Spleen (tissue), 11 donors: Measurements from ENCODE around the gene CRYL1. TPM values are rescaled to one million over a fixed set of nuclear protein-coding genes. Genes with fewer than 3 reads are reported as not detected.

Experiments used
- DNase-seq: peaks from one replicate; pipeline ENCODE4 v3.0.0-alpha.2; 2020
- H3K27ac ChIP-seq, 8 donors: fragments of 200-600 bp; sonication (generic) in 7 of 8; 1 replicate in 4 of 8; 2 replicates in 4 of 8; pipeline versions ENCODE4 v1.5.0 to v1.8.0; 2016 to 2021; ENCODE audit warnings: inconsistent platforms in 4 of 8, mild to moderate bottlenecking in 4 of 8, moderate library complexity in 1 of 8
- H3K27me3 ChIP-seq, 7 donors: fragments of 200-600 bp; sonication (generic) in 6 of 7; replicated peaks in 1 of 7; 1 replicate in 4 of 7; 2 replicates in 3 of 7; pipeline versions ENCODE4 v1.5.0 to v1.8.0; 2016 to 2021; ENCODE audit warnings: inconsistent platforms in 3 of 7, mild to moderate bottlenecking in 1 of 7
- H3K36me3 ChIP-seq, 6 donors: fragments of 200-600 bp; sonication (generic) in 5 of 6; 1 replicate in 4 of 6; 2 replicates in 2 of 6; pipeline versions ENCODE4 v1.5.0 to v1.8.0; 2016 to 2021; ENCODE audit warnings: inconsistent platforms in 2 of 6
- H3K4me1 ChIP-seq, 6 donors: fragments of 200-600 bp; sonication (generic) in 5 of 6; 1 replicate in 3 of 6; 2 replicates in 3 of 6; pipeline versions ENCODE4 v1.5.0 to v1.8.0; 2016 to 2021; ENCODE audit warnings: inconsistent platforms in 3 of 6
- H3K4me3 ChIP-seq, 8 donors: fragments of 200-600 bp; sonication (generic) in 7 of 8; 1 replicate in 4 of 8; 2 replicates in 4 of 8; pipeline versions ENCODE4 v1.5.0 to v1.8.0; 2016 to 2021; ENCODE audit warnings: inconsistent platforms in 4 of 8, mild to moderate bottlenecking in 4 of 8, moderate library complexity in 2 of 8
- H3K9me3 ChIP-seq, 8 donors: fragments of 200-600 bp; sonication (generic) in 7 of 8; 1 replicate in 4 of 8; 2 replicates in 4 of 8; pipeline versions ENCODE4 v1.5.0 to v1.8.0; 2016 to 2021; ENCODE audit warnings: inconsistent platforms in 4 of 8
- POLR2A ChIP-seq, 3 donors: fragments of 450-650 bp; IDR thresholded peaks; one replicate each; pipeline ENCODE4 v1.5.1; 2017; ENCODE audit warnings: antibody characterized with exemption in 3 of 3, mild to moderate bottlenecking in 1 of 3
- POLR2AphosphoS5 ChIP-seq, 3 donors: sonication (generic); formaldehyde crosslinking; IDR thresholded peaks; one replicate each; pipeline ENCODE4 v1.5.1; 2017; ENCODE audit warnings: antibody characterized with exemption in 3 of 3
- WGBS, 5 donors: extraction: QIAGEN DNeasy Blood & Tissue Kit in 3 of 5; methylation state at CpG; one replicate each; pipeline versions ENCODE4 v1.1.5 to v1.1.7; 2013 to 2018; 5-methylcytosine and 5-hydroxymethylcytosine counted together
- intact Hi-C: fragments of 100-400 bp; cut with DNase I; formaldehyde crosslinking; loops from one replicate; pipeline ENCODE4 v1.15.0; 2023; ENCODE audit warnings: low total_unique reads
- polyA plus RNA-seq, 3 donors: library from polyadenylated mRNA; stranded (reverse); fragments of 200-250 nt; gene quantifications; one replicate each; pipeline ENCODE4 v1.2.1, GENCODE V29; 2013
- total RNA-seq, 7 donors: library from RNA; depleted of rRNA in 3 of 7; stranded (reverse); fragments of >200 nt in 3 of 7; fragmentation: NEBNext Ultra II Directional in 4 of 7; extraction: Animal tissue kit (Norgen Biotek cat#: 25700) in 4 of 7; gene quantifications; one replicate each; pipeline versions ENCODE4 v1.1.0 to v1.2.1, GENCODE V29; 2016 to 2021
- TF ChIP-seq, protein P1 (sequence below), 11 experiments: fragments of 200-600 bp in 7 of 11; fragments of 450-650 bp in 4 of 11; sonication (generic) in 4 of 11; IDR thresholded peaks in 8 of 11; conservative IDR thresholded peaks in 3 of 11; 1 replicate in 7 of 11; 2 replicates in 4 of 11; pipeline versions ENCODE4 v1.4.0 to v1.8.0; 2016 to 2021; ENCODE audit warnings: antibody characterized with exemption in 11 of 11, inconsistent platforms in 4 of 11, mild to moderate bottlenecking in 1 of 11
- donor health status: healthy with polysubstance abuse.
- donor health status: DM: no; HTN: no; CAD: no; lungs with moderate emphysema.
- donor health status: DM: no; HTN: no; CAD: no.
- donor health status: Bipolar disorder and iron deficiency.
- donor health status: healthy.
- donor health status: DM: no; HTN: no; CAD: no.
- donor health status: DM: yes; HTN: yes; CAD: no.

The CRYL1 gene
- total and polyA plus RNA-seq, 10 donors, result 13.5 to 46.5 (median 29.0) TPM

DNA sequence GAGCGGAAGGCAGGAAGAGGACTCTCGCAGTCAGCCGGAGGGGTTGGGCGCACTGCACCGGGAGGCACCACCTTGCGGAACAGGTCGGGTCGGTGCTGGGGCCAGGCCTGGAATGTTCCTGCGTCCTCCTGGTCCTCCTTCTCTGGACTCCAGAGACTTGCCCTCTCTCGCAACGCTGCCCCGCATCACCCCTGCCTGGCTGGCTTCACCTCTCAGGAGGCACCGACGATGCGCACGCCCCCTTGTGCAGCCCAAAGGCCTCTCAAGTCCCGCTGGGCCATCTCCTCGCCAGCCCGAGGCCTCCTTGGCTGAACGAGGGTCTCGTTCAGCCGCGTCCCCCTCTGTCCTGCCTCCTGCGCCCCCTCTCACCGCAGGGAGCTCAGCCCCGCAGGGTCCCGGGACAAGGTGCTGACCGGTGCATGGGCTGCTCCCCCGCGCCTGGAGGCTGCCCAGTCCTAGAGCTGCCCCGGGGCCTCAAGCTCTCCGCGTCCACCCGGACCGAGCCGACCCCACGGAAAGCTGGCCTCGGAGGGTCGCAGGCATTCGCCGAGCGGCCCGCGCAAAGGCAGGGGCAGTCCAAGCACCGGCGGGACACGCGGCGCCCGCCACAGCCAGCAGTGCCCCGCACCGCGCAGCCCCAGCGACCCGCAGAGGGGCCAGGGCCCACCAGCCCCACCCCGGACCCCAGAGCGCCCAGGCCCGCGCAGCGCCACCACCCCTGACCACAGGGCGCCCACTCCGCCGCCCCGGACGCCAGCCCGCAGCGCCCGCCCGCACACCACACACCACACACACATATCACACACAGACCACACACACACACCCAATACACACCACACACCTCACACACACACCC, 133.8 kb downstream of the CRYL1 start:
- no peaks in the 10 kb centered on the region for H3K4me1 ChIP-seq
- TF ChIP-seq, protein P1, sequence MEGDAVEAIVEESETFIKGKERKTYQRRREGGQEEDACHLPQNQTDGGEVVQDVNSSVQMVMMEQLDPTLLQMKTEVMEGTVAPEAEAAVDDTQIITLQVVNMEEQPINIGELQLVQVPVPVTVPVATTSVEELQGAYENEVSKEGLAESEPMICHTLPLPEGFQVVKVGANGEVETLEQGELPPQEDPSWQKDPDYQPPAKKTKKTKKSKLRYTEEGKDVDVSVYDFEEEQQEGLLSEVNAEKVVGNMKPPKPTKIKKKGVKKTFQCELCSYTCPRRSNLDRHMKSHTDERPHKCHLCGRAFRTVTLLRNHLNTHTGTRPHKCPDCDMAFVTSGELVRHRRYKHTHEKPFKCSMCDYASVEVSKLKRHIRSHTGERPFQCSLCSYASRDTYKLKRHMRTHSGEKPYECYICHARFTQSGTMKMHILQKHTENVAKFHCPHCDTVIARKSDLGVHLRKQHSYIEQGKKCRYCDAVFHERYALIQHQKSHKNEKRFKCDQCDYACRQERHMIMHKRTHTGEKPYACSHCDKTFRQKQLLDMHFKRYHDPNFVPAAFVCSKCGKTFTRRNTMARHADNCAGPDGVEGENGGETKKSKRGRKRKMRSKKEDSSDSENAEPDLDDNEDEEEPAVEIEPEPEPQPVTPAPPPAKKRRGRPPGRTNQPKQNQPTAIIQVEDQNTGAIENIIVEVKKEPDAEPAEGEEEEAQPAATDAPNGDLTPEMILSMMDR (IDR thresholded peaks at IDR 0.05 in 8 of 11, conservative IDR thresholded peaks at IDR 0.05 in 3 of 11), result no peak
- TF ChIP-seq POLR2AphosphoS5 (IDR thresholded peaks at IDR 0.05) (no peak), POLR2A (IDR thresholded peaks at IDR 0.05) (no peak)
- intact Hi-C loops, result no loop called here
- no peaks in the 10 kb centered on the region for H3K36me3 ChIP-seq
- H3K9me3 ChIP-seq, result peaks cover 0 to 7% (median 2%) of the 10 kb centered on the region in 8 donors
- no peak overlapping the region for H3K4me3 ChIP-seq
- no peak overlapping the region for H3K27ac ChIP-seq
- no peak for DNase-seq
- H3K27me3 ChIP-seq, result no peaks in the 10 kb centered on the region
- 93 to 97% (median 96%) methylated on average over 41 to 66 of the region's 69 CpGs for WGBS, 5 donors

DNA sequence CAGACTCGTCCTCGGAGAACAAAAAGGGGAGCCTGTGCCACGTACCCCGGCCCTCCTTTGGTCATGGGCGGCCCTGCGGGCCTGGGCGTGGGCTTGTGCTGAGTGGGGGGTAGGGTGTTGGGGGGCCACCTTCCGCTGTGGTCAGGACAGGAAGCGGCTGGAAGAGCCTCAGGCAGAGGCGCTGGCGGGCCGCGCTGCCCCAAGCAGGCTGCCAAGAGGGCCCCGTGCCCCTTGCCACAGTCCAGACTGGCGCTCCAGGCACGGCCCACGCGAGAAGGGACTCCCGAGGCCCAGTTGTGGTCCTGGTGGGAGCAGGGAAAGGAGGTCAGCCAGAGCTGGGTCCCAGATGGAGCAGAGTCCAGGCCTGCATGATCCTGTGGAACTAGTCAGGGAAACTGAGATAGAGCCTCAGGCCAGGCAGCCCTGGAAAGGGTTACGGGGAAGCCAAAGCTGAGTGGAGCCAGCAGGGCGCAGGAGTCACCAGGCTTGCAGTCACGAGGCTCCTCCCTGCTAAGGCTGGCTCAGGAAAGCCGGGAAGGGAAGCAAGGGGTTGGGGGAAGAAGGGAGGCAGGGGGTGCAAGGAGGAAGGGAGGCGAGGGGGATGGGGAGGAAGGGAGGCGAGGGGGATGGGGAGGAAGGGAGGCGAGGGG, 135.0 kb downstream of the CRYL1 start:
- DNase-seq, result no peak
- peaks cover 0 to 7% (median 2%) of the 10 kb centered on the region in 8 donors for H3K9me3 ChIP-seq

DNA sequence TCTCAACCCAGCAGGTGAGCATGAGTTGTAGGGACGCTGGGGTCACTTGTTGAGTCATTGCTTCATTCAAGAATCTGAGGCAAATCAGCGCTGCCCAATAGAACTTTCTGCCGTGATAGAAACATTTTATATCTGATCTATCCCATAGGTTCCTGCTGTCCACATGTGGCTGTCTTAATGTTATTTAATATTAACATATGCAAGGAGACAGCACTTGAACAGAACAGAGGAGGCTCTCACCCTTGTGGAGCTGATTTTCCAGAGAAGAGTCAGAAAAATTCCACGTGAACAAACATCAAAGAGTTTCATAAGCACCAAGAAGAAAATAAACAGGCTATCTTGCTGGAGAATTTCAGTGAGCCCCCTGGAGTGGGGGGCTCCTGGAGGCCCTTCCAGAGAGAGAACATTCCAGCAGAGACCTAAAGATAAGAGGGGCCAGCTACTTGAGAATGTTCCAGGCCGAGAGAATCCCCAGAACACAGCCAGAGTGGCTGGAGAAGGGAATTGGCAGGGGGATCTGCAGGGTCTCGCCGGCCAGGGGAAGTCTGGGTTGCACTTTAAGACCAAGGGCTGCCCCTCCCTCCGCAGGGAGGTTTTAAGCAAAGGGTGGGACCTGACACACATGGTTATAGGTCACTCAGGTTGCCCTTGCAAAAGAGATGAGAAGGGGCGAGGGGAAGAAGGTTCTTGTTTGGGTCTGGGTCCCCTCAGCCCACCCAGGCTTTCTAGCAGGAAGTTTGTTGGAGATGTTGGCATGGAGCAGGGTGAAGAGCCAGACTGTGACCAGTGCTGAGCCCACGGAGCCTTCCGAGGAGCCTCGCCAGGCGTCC, 135.7 kb downstream of the CRYL1 start:
- H3K36me3 ChIP-seq, result no peaks in the 10 kb centered on the region
- no peak overlapping the region for H3K27ac ChIP-seq
- 80 to 89% (median 85%) methylated on average over 13 of the region's 13 CpGs for WGBS, 5 donors
- H3K9me3 ChIP-seq, result peaks cover 0 to 7% (median 2%) of the 10 kb centered on the region in 8 donors
- no peak overlapping the region for H3K4me3 ChIP-seq
- intact Hi-C loops, result no loop called here
- DNase-seq, result no peak
- H3K27me3 ChIP-seq, result no peaks in the 10 kb centered on the region
- no peaks in the 10 kb centered on the region for H3K4me1 ChIP-seq
- TF ChIP-seq POLR2AphosphoS5 (IDR thresholded peaks at IDR 0.05) (no peak), POLR2A (IDR thresholded peaks at IDR 0.05) (no peak)
- TF ChIP-seq, protein P1 (IDR thresholded peaks at IDR 0.05 in 8 of 11, conservative IDR thresholded peaks at IDR 0.05 in 3 of 11), result no peak

More for the DNA sequence above, 135.0 kb downstream of the CRYL1 start:
- Histone ChIP-seq H3K36me3 (no peaks in the 10 kb centered on the region), H3K27me3 (no peaks in the 10 kb centered on the region), H3K4me3 (no peak overlapping the region), H3K27ac (no peak overlapping the region), H3K4me1 (no peaks in the 10 kb centered on the region)
- TF ChIP-seq POLR2A (IDR thresholded peaks at IDR 0.05), result no peak
- TF ChIP-seq, protein P1 (IDR thresholded peaks at IDR 0.05 in 8 of 11, conservative IDR thresholded peaks at IDR 0.05 in 3 of 11), result no peak
- TF ChIP-seq POLR2AphosphoS5 (IDR thresholded peaks at IDR 0.05), result no peak
- 50 to 83% (median 79%) methylated on average over 7 to 26 of the region's 26 CpGs for WGBS, 5 donors
- intact Hi-C loops, result no loop called here
